H1 (cell line): Measurements from ENCODE around the gene SLC48A1. TPM values are rescaled to one million over a fixed set of nuclear protein-coding genes. Genes with fewer than 3 reads are reported as not detected.

Experiments used
- CTCF ChIA-PET: fragments of 300-600 bp; sonication (Branson Sonifier 250); formaldehyde crosslinking; loops from one replicate; lab custom pipeline; 2021; ENCODE audit not compliant: partially characterized antibody; lab: Charles Lee
- POLR2A ChIA-PET: fragments of 300-600 bp; sonication (Branson Sonifier 250); formaldehyde crosslinking; loops from one replicate; lab custom pipeline; 2021; ENCODE audit warnings: inconsistent platforms; ENCODE audit not compliant: partially characterized antibody; lab: Charles Lee
- DNase-seq, 2 experiments: peaks; one replicate each; pipeline versions ENCODE4 v3.0.0 to v3.0.0-alpha.2; 2010 to 2022; ENCODE audit warnings: low spot score in 2 of 2, low read depth in 1 of 2, mixed read lengths in 1 of 2
- FAIRE-seq: peaks from 2 replicates; lab custom pipeline; 2011; peaks lifted over from hg19 to GRCh38; lab: Jason Lieb, UNC
- H2AFZ ChIP-seq: 2 replicates; pipeline ENCODE4 v1.8.1; 2012; ENCODE audit warnings: low read length, inconsistent platforms
- H2AK5ac ChIP-seq: 2 replicates; pipeline ENCODE4 v1.6.1; 2013; ENCODE audit warnings: low read depth, low read length
- H2BK120ac ChIP-seq: replicated peaks from 2 replicates; pipeline ENCODE3; 2013; ENCODE audit warnings: low read depth, low read length, inconsistent platforms
- H2BK12ac ChIP-seq: 2 replicates; pipeline ENCODE4 v1.6.1; 2013; ENCODE audit warnings: low read depth, low read length
- H2BK15ac ChIP-seq: 2 replicates; pipeline ENCODE4 v1.6.1; 2013; ENCODE audit warnings: low read length
- H2BK20ac ChIP-seq: 2 replicates; pipeline ENCODE4 v1.6.1; 2013; ENCODE audit warnings: low read length
- H2BK5ac ChIP-seq: 2 replicates; pipeline ENCODE4 v1.6.1; 2013; ENCODE audit warnings: low read depth, low read length
- H3K14ac ChIP-seq: 2 replicates; pipeline ENCODE4 v1.6.1; 2013; ENCODE audit warnings: inconsistent platforms; ENCODE audit not compliant: insufficient read length
- H3K18ac ChIP-seq: 2 replicates; pipeline ENCODE4 v1.6.1; 2013; ENCODE audit warnings: low read length; ENCODE audit errors: extremely low read depth
- H3K23ac ChIP-seq: 2 replicates; pipeline ENCODE4 v1.6.1; 2013; ENCODE audit warnings: inconsistent platforms; ENCODE audit not compliant: insufficient read length
- H3K23me2 ChIP-seq: 2 replicates; pipeline ENCODE4 v1.6.1; 2013; ENCODE audit warnings: low read depth, low read length
- H3K27ac ChIP-seq: 2 replicates; pipeline ENCODE4 v1.6.1; 2011; ENCODE audit warnings: low read depth, low read length, inconsistent platforms
- H3K27me3 ChIP-seq, 4 experiments: replicated peaks in 1 of 4; 1 replicate in 1 of 4; 2 replicates in 3 of 4; pipeline versions ENCODE4 v1.6.1 to v1.8.1; 2011 to 2013; ENCODE audit warnings: low read length in 3 of 4, mild to moderate bottlenecking in 3 of 4, inconsistent platforms in 2 of 4, mixed read lengths in 2 of 4, moderate library complexity in 1 of 4; ENCODE audit not compliant: control insufficient read depth in 3 of 4, insufficient read depth in 3 of 4; ENCODE audit errors: extremely low read depth in 1 of 4
- H3K36me3 ChIP-seq, 4 experiments: 2 replicates each; pipeline versions ENCODE4 v1.6.1 to v1.8.1; 2011 to 2013; ENCODE audit warnings: mild to moderate bottlenecking in 4 of 4, low read length in 3 of 4, moderate library complexity in 2 of 4, control low read depth in 1 of 4, inconsistent platforms in 1 of 4; ENCODE audit not compliant: insufficient read depth in 4 of 4, control insufficient read depth in 2 of 4
- H3K4ac ChIP-seq: replicated peaks from 2 replicates; pipeline ENCODE3; 2013; ENCODE audit warnings: low read length, low read depth, mixed read lengths, inconsistent platforms; ENCODE audit not compliant: insufficient read length
- H3K4me1 ChIP-seq, 4 experiments: replicated peaks in 1 of 4; 1 replicate in 1 of 4; 2 replicates in 3 of 4; pipeline versions ENCODE4 v1.6.1 to v1.8.1; 2011 to 2013; ENCODE audit warnings: low read length in 3 of 4, inconsistent platforms in 2 of 4, mixed read lengths in 1 of 4; ENCODE audit not compliant: insufficient read depth in 4 of 4, control insufficient read depth in 3 of 4
- H3K4me2 ChIP-seq, 2 experiments: 2 replicates each; pipeline versions ENCODE4 v1.6.1 to v1.8.1; 2011 to 2013; ENCODE audit warnings: low read depth in 2 of 2, low read length in 2 of 2, control low read depth in 1 of 2, inconsistent platforms in 1 of 2, mild to moderate bottlenecking in 1 of 2; ENCODE audit not compliant: insufficient read depth in 1 of 2
- H3K4me3 ChIP-seq, 4 experiments: fragments of 200-600, 300-600 bp in 1 of 4; sonication (generic), shearing (Covaris generic), sonication (Bioruptor Twin) in 1 of 4; 2 replicates each; pipeline versions ENCODE4 v1.5.1 to v1.8.1; 2011 to 2016; ENCODE audit warnings: low read length in 4 of 4, low read depth in 3 of 4, control low read depth in 2 of 4, inconsistent platforms in 2 of 4, mild to moderate bottlenecking in 2 of 4, mixed read lengths in 1 of 4, moderate library complexity in 1 of 4; ENCODE audit not compliant: insufficient read depth in 2 of 4; ENCODE audit errors: extremely low read depth in 1 of 4
- H3K56ac ChIP-seq: replicated peaks from 2 replicates; pipeline ENCODE3; 2013; ENCODE audit warnings: low read depth, mild to moderate bottlenecking, mixed read lengths, low read length, inconsistent platforms; ENCODE audit not compliant: insufficient read length
- H3K79me1 ChIP-seq: 2 replicates; pipeline ENCODE4 v1.6.1; 2013; ENCODE audit warnings: low read depth, low read length, control low read depth
- H3K79me2 ChIP-seq, 2 experiments: 2 replicates each; pipeline versions ENCODE4 v1.6.1 to v1.8.1; 2012 to 2013; ENCODE audit warnings: low read length in 2 of 2, mild to moderate bottlenecking in 2 of 2, inconsistent platforms in 1 of 2; ENCODE audit not compliant: insufficient read depth in 2 of 2, control insufficient read depth in 1 of 2
- H3K9ac ChIP-seq, 4 experiments: replicated peaks in 1 of 4; 1 replicate in 1 of 4; 2 replicates in 3 of 4; pipeline versions ENCODE4 v1.6.1 to v1.8.1; 2011 to 2013; ENCODE audit warnings: low read depth in 3 of 4, low read length in 3 of 4, control low read depth in 2 of 4, mild to moderate bottlenecking in 2 of 4, moderate library complexity in 2 of 4, inconsistent platforms in 1 of 4; ENCODE audit errors: extremely low read depth in 1 of 4
- H3K9me3 ChIP-seq, 2 experiments: 2 replicates each; pipeline versions ENCODE4 v1.6.1 to v1.8.1; 2012 to 2013; ENCODE audit warnings: mild to moderate bottlenecking in 2 of 2, moderate library complexity in 2 of 2, control low read depth in 1 of 2, inconsistent platforms in 1 of 2, low read depth in 1 of 2, low read length in 1 of 2, mixed read lengths in 1 of 2; ENCODE audit not compliant: insufficient read depth in 2 of 2
- H4K20me1 ChIP-seq, 2 experiments: replicated peaks in 1 of 2; 2 replicates each; pipeline versions ENCODE3 to v1.8.1; 2011 to 2013; ENCODE audit warnings: inconsistent platforms in 2 of 2, low read length in 2 of 2, mild to moderate bottlenecking in 1 of 2; ENCODE audit not compliant: insufficient read depth in 2 of 2, control insufficient read depth in 1 of 2
- H4K5ac ChIP-seq: 2 replicates; pipeline ENCODE4 v1.6.1; 2013; ENCODE audit warnings: low read length, low read depth, mixed read lengths, inconsistent platforms; ENCODE audit not compliant: insufficient read length
- H4K8ac ChIP-seq: 2 replicates; pipeline ENCODE4 v1.8.0; 2013; ENCODE audit warnings: mild to moderate bottlenecking, moderate library complexity, low read length, inconsistent platforms; ENCODE audit not compliant: insufficient read depth; ENCODE audit errors: extremely low read depth
- H4K91ac ChIP-seq: replicated peaks from 2 replicates; pipeline ENCODE3; 2013; ENCODE audit warnings: low read length, mixed read lengths, inconsistent platforms; ENCODE audit not compliant: insufficient read length
- ATF3 ChIP-seq: IDR thresholded peaks from 2 replicates; pipeline ENCODE4 v1.6.1; 2011; ENCODE audit warnings: low read depth, mild to moderate bottlenecking, low read length; ENCODE audit not compliant: insufficient read depth
- BRCA1 ChIP-seq: IDR thresholded peaks from 2 replicates; pipeline ENCODE4 v1.6.1; 2012; ENCODE audit warnings: low read depth, low read length, improper control_type of control experiment
- CHD1 ChIP-seq: IDR thresholded peaks from 2 replicates; pipeline ENCODE4 v1.6.1; 2012; ENCODE audit warnings: low read depth, low read length, improper control_type of control experiment
- EZH2 ChIP-seq: fragments of 200-600 bp; sonication (generic); IDR thresholded peaks from 2 replicates; pipeline ENCODE4 v1.7.1; 2012; ENCODE audit warnings: low read depth, mild to moderate bottlenecking, moderate library complexity, low read length, inconsistent platforms; ENCODE audit not compliant: severe bottlenecking
- HDAC2 ChIP-seq, 2 experiments: fragments of 300-600 bp in 1 of 2; sonication (generic) in 1 of 2; IDR thresholded peaks; 2 replicates each; pipeline ENCODE4 v1.6.1; 2011 to 2012; ENCODE audit warnings: low read depth in 2 of 2, low read length in 2 of 2, mild to moderate bottlenecking in 2 of 2, moderate library complexity in 2 of 2, borderline replicate concordance in 1 of 2, inconsistent platforms in 1 of 2
- NANOG ChIP-seq: IDR thresholded peaks from 2 replicates; pipeline ENCODE4 v1.6.1; 2011; ENCODE audit warnings: low read length, low read depth, mild to moderate bottlenecking, inconsistent platforms; ENCODE audit not compliant: insufficient read depth, poor library complexity, severe bottlenecking
- POLR2AphosphoS5 ChIP-seq: IDR thresholded peaks from 2 replicates; pipeline ENCODE4 v1.6.1; 2011; ENCODE audit warnings: low read depth, low read length
- POU5F1 ChIP-seq: IDR thresholded peaks from 2 replicates; pipeline ENCODE4 v1.6.1; 2011; ENCODE audit warnings: low read depth, mild to moderate bottlenecking, low read length, moderate library complexity
- SRF ChIP-seq: IDR thresholded peaks from 2 replicates; pipeline ENCODE4 v1.6.1; 2011; ENCODE audit warnings: mild to moderate bottlenecking, low read depth, low read length, moderate library complexity
- TAF1 ChIP-seq: IDR thresholded peaks from 2 replicates; pipeline ENCODE4 v1.6.1; 2011; ENCODE audit warnings: mild to moderate bottlenecking, low read depth, low read length
- TEAD4 ChIP-seq: IDR thresholded peaks from 2 replicates; pipeline ENCODE4 v1.6.1; 2012; ENCODE audit warnings: low read depth, low read length, inconsistent platforms, mixed read lengths
- YY1 ChIP-seq: IDR thresholded peaks from 2 replicates; pipeline ENCODE4 v1.6.1; 2011; ENCODE audit warnings: low read depth, mild to moderate bottlenecking, low read length
- WGBS, 2 experiments: shearing (Covaris generic) in 1 of 2; methylation state at CpG; one replicate each; pipeline versions ENCODE4 v1.1.6 to v1.1.7; 2013 to 2015; ENCODE audit warnings: low lambda C conversion rate in 2 of 2, mixed read lengths in 2 of 2, inconsistent platforms in 1 of 2, low coverage in 1 of 2, missing lambda C conversion rate in 1 of 2; ENCODE audit not compliant: insufficient replicate concordance in 2 of 2, insufficient coverage in 1 of 2, insufficient read length in 1 of 2; ENCODE audit errors: extremely low coverage in 1 of 2, missing lambda C conversion rate in 1 of 2; 5-methylcytosine and 5-hydroxymethylcytosine counted together
- polyA plus RNA-seq, 7 experiments: library from polyadenylated mRNA; depleted of rRNA in 3 of 7; stranded (reverse) in 5 of 7; unstranded in 2 of 7; fragments of >200 nt in 5 of 7; fragments of 200-250 nt in 2 of 7; gene quantifications; 1 replicate in 5 of 7; 2 replicates in 1 of 7; 4 replicates in 1 of 7; pipeline versions ENCODE4 v1.2.1 to v1.2.3, GENCODE V29; 2011 to 2013; ENCODE audit warnings: missing spikeins in 2 of 7, mixed read lengths in 2 of 7
- total RNA-seq: library from RNA; stranded (reverse); fragmentation: NEBNext Ultra II Directional; extraction: Animal tissue kit (Norgen Biotek cat#: 25700); gene quantifications from 2 replicates; pipeline ENCODE4 v1.2.1, GENCODE V29; 2021

SLC48A1 gene
- total and polyA plus RNA-seq, 2 of the 8 experiments (the other 6 are each of a cell fraction or from before 2014, with no cell fraction given) = 9.5 to 14.1 TPM

DNA sequence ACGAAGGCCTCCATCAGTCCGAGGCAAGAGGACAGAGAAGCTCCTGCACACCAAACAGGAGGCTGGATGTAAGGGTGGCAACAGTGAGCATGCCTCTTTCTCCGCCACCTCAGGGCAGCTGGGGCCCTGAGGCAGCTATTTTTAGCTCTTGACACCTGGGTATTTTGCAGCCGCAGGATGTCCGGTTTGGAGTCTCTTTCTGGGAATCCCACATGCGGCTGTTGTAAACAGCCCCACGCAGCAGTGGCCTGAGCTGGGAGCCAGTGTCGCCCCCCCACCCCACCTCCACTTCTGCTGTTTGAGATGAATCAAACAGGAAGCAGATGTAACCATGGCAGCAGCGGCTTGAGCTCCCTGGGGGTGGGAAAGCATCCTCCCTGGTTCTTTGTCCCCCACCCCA lies 35.0 kb downstream of the SLC48A1 start:
- DNase-seq (no peak), FAIRE-seq (no peak)
- Histone ChIP-seq H3K9me3 (no peaks in the 10 kb centered on the region), H3K4me1 (peaks cover 14 to 41% (median 32%) of the 10 kb centered on the region in 4 experiments), H3K18ac (no peak overlapping the region), H4K8ac (no peak overlapping the region), H3K4ac (no peak overlapping the region), H2BK20ac (no peak overlapping the region), H3K9ac (no peak overlapping the region), H3K56ac (no peak overlapping the region), H4K20me1 (peaks cover 5 to 18% of the 10 kb centered on the region in 2 experiments), H2AK5ac (no peak overlapping the region), H3K23me2 (peaks cover 4% of the 10 kb centered on the region; the same call in 1 of the 2 replicates), H3K23ac (no peak overlapping the region), H4K91ac (no peak overlapping the region), H2BK5ac (no peak overlapping the region), H3K79me2 (peaks cover 0 to 90% of the 10 kb centered on the region in 2 experiments; a peak in 3 of 4 replicates), H4K5ac (no peak overlapping the region), H3K4me3 (no peak overlapping the region), H2AFZ (no peak overlapping the region), H2BK120ac (no peak overlapping the region), H3K27me3 (no peaks in the 10 kb centered on the region), H3K14ac (no peak overlapping the region), H3K27ac (no peak overlapping the region; the same call in 1 of the 2 replicates), H3K4me2 (no peak overlapping the region), H2BK12ac (no peak overlapping the region), H2BK15ac (no peak overlapping the region; the same call in 1 of the 2 replicates), H3K36me3 (peaks cover 0 to 2% (median 0%) of the 10 kb centered on the region in 4 experiments; a peak in 1 of 8 replicates), H3K79me1 (peaks cover 12% of the 10 kb centered on the region; the same call in 1 of the 2 replicates)
- POLR2A ChIA-PET = interaction anchor here (0.9 to 29.3 kb wide), 7 partner anchors 9 to 52 kb away, joined by 3 to 480 read pairs (median 4); partner anchors contain the start of gene HDAC7
- WGBS, 2 experiments = 75% methylated on average over 6 of the region's 9 CpGs; no CpG with 5 or more reads in 1 of the 2 experiments
- CTCF ChIA-PET = interaction anchor here (0.7 to 58.8 kb wide), 15 partner anchors 10 to 92 kb away, joined by 3 to 2001 read pairs (median 4); partner anchors contain the start of genes HDAC7 and SLC48A1
- TF ChIP-seq YY1 (no peak), EZH2 (no peak), NANOG (no peak), SRF (no peak), HDAC2 (IDR thresholded peaks at IDR 0.05; ENCODE audit: borderline replicate concordance in 1 of 2, low read depth in 2 of 2, low read length in 2 of 2) (no peak), TAF1 (no peak), TEAD4 (no peak), POLR2AphosphoS5 (no peak), BRCA1 (no peak), CHD1 (no peak), POU5F1 (no peak), ATF3 (no peak)
